IMR-90 (cell line): Measurements from ENCODE around the gene FA2H. TPM values are rescaled to one million over a fixed set of nuclear protein-coding genes. Genes with fewer than 3 reads are reported as not detected.

ENCODE experiments used
- ATAC-seq: fragments of 200-7000 bp; cut with Tn5 transposase; 2 replicates; pipeline ENCODE4 v1.9.1; 2020; ENCODE audit warnings: low read depth, mild to moderate bottlenecking, moderate library complexity
- BruUV-seq: library from RNA; stranded (reverse); fragments of 400-500 nt; replicated peaks from 2 replicates; lab custom pipeline; 2021; lab: Mats Ljungman, UMichigan
- CTCF ChIA-PET: fragments of 300-600 bp; formaldehyde crosslinking; extraction: SDS; loops from one replicate; lab custom pipeline; 2021; ENCODE audit warnings: antibody characterized with exemption; lab: Yijun Ruan, JAX
- POLR2A ChIA-PET: fragments of 300-600 bp; sonication (Branson Sonifier 250); formaldehyde crosslinking; loops from one replicate; lab custom pipeline; 2022; ENCODE audit warnings: antibody characterized with exemption; ENCODE audit not compliant: unreplicated experiment; lab: Charles Lee
- DNase-seq: peaks from one replicate; pipeline ENCODE4 v3.0.0; 2013
- H2AFZ ChIP-seq: replicated peaks from 2 replicates; pipeline ENCODE3; 2013; ENCODE audit warnings: low read length, mild to moderate bottlenecking; ENCODE audit not compliant: poor library complexity
- H2AK5ac ChIP-seq: 2 replicates; pipeline ENCODE4 v1.6.1; 2013; ENCODE audit warnings: low read depth, low read length, inconsistent platforms
- H2AK9ac ChIP-seq: replicated peaks from 2 replicates; pipeline ENCODE3; 2013; ENCODE audit warnings: mild to moderate bottlenecking, low read depth, low read length, moderate library complexity; ENCODE audit not compliant: poor library complexity
- H2BK120ac ChIP-seq: 2 replicates; pipeline ENCODE4 v1.6.1; 2013; ENCODE audit warnings: low read depth, low read length, inconsistent platforms
- H2BK15ac ChIP-seq: 3 replicates; pipeline ENCODE4 v1.6.1; 2013; ENCODE audit warnings: low read depth, low read length, inconsistent platforms
- H2BK20ac ChIP-seq: 2 replicates; pipeline ENCODE4 v1.6.1; 2013; ENCODE audit warnings: low read depth, mild to moderate bottlenecking, inconsistent platforms, low read length, moderate library complexity
- H2BK5ac ChIP-seq: 2 replicates; pipeline ENCODE4 v1.6.1; 2013; ENCODE audit warnings: mild to moderate bottlenecking, low read depth, low read length, inconsistent platforms; ENCODE audit not compliant: poor library complexity, severe bottlenecking
- H3K14ac ChIP-seq: replicated peaks from 2 replicates; pipeline ENCODE4 v1.6.1; 2013; ENCODE audit warnings: low read depth, low read length, inconsistent platforms
- H3K18ac ChIP-seq: 2 replicates; pipeline ENCODE4 v1.6.1; 2013; ENCODE audit warnings: low read depth, low read length, control low read depth
- H3K23ac ChIP-seq: 2 replicates; pipeline ENCODE4 v1.6.1; 2013; ENCODE audit warnings: low read depth, low read length, inconsistent platforms
- H3K27ac ChIP-seq: 2 replicates; pipeline ENCODE4 v1.5.1; 2013; ENCODE audit warnings: mild to moderate bottlenecking, control low read depth, low read length; ENCODE audit not compliant: insufficient read depth
- H3K27me3 ChIP-seq: 2 replicates; pipeline ENCODE4 v1.6.1; 2013; ENCODE audit warnings: low read length; ENCODE audit not compliant: control insufficient read depth, insufficient read depth
- H3K36me3 ChIP-seq: 2 replicates; pipeline ENCODE4 v1.6.1; 2013; ENCODE audit warnings: low read length, mixed read lengths; ENCODE audit not compliant: control insufficient read depth, insufficient read depth
- H3K4ac ChIP-seq: 2 replicates; pipeline ENCODE4 v1.6.1; 2013; ENCODE audit warnings: low read depth, low read length, inconsistent platforms
- H3K4me1 ChIP-seq: 2 replicates; pipeline ENCODE4 v1.6.1; 2013; ENCODE audit warnings: low read length, mixed read lengths; ENCODE audit not compliant: control insufficient read depth, insufficient read depth
- H3K4me2 ChIP-seq: 2 replicates; pipeline ENCODE4 v1.6.1; 2013; ENCODE audit warnings: low read depth, mild to moderate bottlenecking, control low read depth, low read length, moderate library complexity
- H3K4me3 ChIP-seq: 2 replicates; pipeline ENCODE4 v1.5.1; 2013; ENCODE audit warnings: low read depth, mild to moderate bottlenecking, control low read depth, low read length, moderate library complexity; ENCODE audit not compliant: insufficient read depth
- H3K56ac ChIP-seq: 2 replicates; pipeline ENCODE4 v1.6.1; 2013; ENCODE audit warnings: low read length, inconsistent platforms; ENCODE audit not compliant: insufficient read depth; ENCODE audit errors: extremely low read depth
- H3K79me1 ChIP-seq, 2 experiments: 2 replicates each; pipeline ENCODE4 v1.6.1; 2013; ENCODE audit warnings: low read length in 2 of 2, inconsistent platforms in 1 of 2, low read depth in 1 of 2
- H3K9ac ChIP-seq: 2 replicates; pipeline ENCODE4 v1.6.1; 2013; ENCODE audit warnings: low read depth, low read length, control low read depth
- H3K9me1 ChIP-seq: 2 replicates; pipeline ENCODE4 v1.6.1; 2013; ENCODE audit warnings: low read length, inconsistent platforms; ENCODE audit not compliant: insufficient read depth
- H3K9me3 ChIP-seq: 2 replicates; pipeline ENCODE4 v1.6.1; 2013; ENCODE audit warnings: low read length; ENCODE audit not compliant: control insufficient read depth, insufficient read depth
- H4K20me1 ChIP-seq: 2 replicates; pipeline ENCODE4 v1.6.1; 2013; ENCODE audit warnings: low read length, inconsistent platforms; ENCODE audit not compliant: insufficient read depth
- H4K5ac ChIP-seq: 2 replicates; pipeline ENCODE4 v1.6.1; 2013; ENCODE audit warnings: mild to moderate bottlenecking, low read depth, low read length, control low read depth
- H4K8ac ChIP-seq, 2 experiments: 2 replicates each; pipeline ENCODE4 v1.6.1; 2013; ENCODE audit warnings: low read depth in 2 of 2, low read length in 2 of 2, control low read depth in 1 of 2, inconsistent platforms in 1 of 2
- H4K91ac ChIP-seq: 2 replicates; pipeline ENCODE4 v1.6.1; 2013; ENCODE audit warnings: low read depth, low read length, inconsistent platforms; ENCODE audit not compliant: insufficient read depth
- ELK1 ChIP-seq: fragments of 150-350 bp; IDR thresholded peaks from 2 replicates; pipeline ENCODE4 v1.6.1; 2016; ENCODE audit warnings: low read depth, mild to moderate bottlenecking, low read length, moderate library complexity, borderline replicate concordance
- FOS ChIP-seq: fragments of 150-350 bp; IDR thresholded peaks from 2 replicates; pipeline ENCODE4 v1.6.1; 2016; ENCODE audit warnings: low read depth, low read length
- MAZ ChIP-seq: IDR thresholded peaks from 2 replicates; pipeline ENCODE4 v1.6.1; 2012; ENCODE audit warnings: low read depth, mild to moderate bottlenecking, low read length, improper control_type of control experiment, moderate library complexity, borderline replicate concordance
- USF2 ChIP-seq: fragments of 150-350 bp; IDR thresholded peaks from 2 replicates; pipeline ENCODE4 v1.6.1; 2017; ENCODE audit warnings: mild to moderate bottlenecking, antibody characterized with exemption, low read length, low read depth
- WGBS, 2 experiments: methylation state at CpG; one replicate each; pipeline versions ENCODE4 v1.1.5 to v1.1.7; 2013; ENCODE audit warnings: missing lambda C conversion rate in 2 of 2; ENCODE audit not compliant: insufficient read length in 1 of 2; ENCODE audit errors: extremely low coverage in 2 of 2; 5-methylcytosine and 5-hydroxymethylcytosine counted together
- dilution Hi-C: fragments of 300-500 bp; cut with HindIII; formaldehyde crosslinking; loops from one replicate; pipeline ENCODE4 v1.14.3; 2018; ENCODE audit warnings: low sequenced_read_pairs; ENCODE audit not compliant: unreplicated experiment
- in situ Hi-C: fragments of 300-500 bp; cut with MboI; formaldehyde crosslinking; loops from 3 replicates; pipeline ENCODE4 v1.14.3; 2019; ENCODE audit warnings: low sequenced_read_pairs, inconsistent platforms, mixed read lengths
- intact Hi-C: fragments of 100-400 bp; cut with micrococcal nuclease; formaldehyde crosslinking; loops from 2 replicates; pipeline ENCODE4 v1.10.0; 2022
- polyA plus RNA-seq, 3 experiments: library from polyadenylated mRNA; depleted of rRNA; stranded (reverse); fragments of >200 nt; gene quantifications; 2 replicates each; pipeline ENCODE4 v1.2.3, GENCODE V29; 2012; ENCODE audit warnings: low replicate concordance in 1 of 3
- total RNA-seq: library from RNA; depleted of rRNA; stranded (reverse); fragments of >200 nt; gene quantifications from 2 replicates; pipeline ENCODE4 v1.2.3, GENCODE V29; 2012

The FA2H gene
- total and polyA plus RNA-seq, 2 of the 4 experiments (the other 2 are of a cell fraction), result not detected

GRCh38 chr16:74773446-74774222 lies 986 bp downstream of the FA2H start:
- no TSS peak for BruUV-seq
- Histone ChIP-seq H3K27ac (no peak overlapping the region), H2BK120ac (no peak overlapping the region), H2BK5ac (no peak overlapping the region), H3K79me1 (no peaks in the 10 kb centered on the region), H3K4ac (no peak overlapping the region), H3K56ac (no peak overlapping the region), H3K27me3 (peaks cover 53% of the 10 kb centered on the region), H2AFZ (peak overlapping the region; percentile 36), H4K91ac (no peak overlapping the region), H4K5ac (no peak overlapping the region), H3K36me3 (no peaks in the 10 kb centered on the region), H3K23ac (no peak overlapping the region), H3K9me1 (no peaks in the 10 kb centered on the region), H2BK15ac (no peak overlapping the region), H2BK20ac (no peak overlapping the region), H3K14ac (no peak overlapping the region), H3K4me3 (no peak overlapping the region), H3K18ac (no peak overlapping the region), H4K20me1 (no peaks in the 10 kb centered on the region), H3K9ac (no peak overlapping the region), H2AK5ac (no peak overlapping the region), H3K9me3 (no peaks in the 10 kb centered on the region), H4K8ac (no peak overlapping the region), H2AK9ac (peak overlapping the region; percentile 45), H3K4me2 (peak overlapping the region; percentile 25; the same call in 1 of the 2 replicates), H3K4me1 (no peaks in the 10 kb centered on the region; the same call in 1 of the 2 replicates)
- no peak for TF ChIP-seq USF2
- TF ChIP-seq FOS, result no peak
- no peak for TF ChIP-seq ELK1
- TF ChIP-seq MAZ, result no peak
- intact Hi-C loops (no loop called here), dilution Hi-C loops (no loop called here), in situ Hi-C loops (no loop called here)
- DNase-seq (no peak), ATAC-seq (no peak)
- ChIA-PET POLR2A (interaction anchor here (0.6 kb wide), 1 partner anchor 211 kb away, joined by 24 read pairs; the partner anchor contains the start of gene WDR59), CTCF (interaction anchor here (1.2 kb wide), 1 partner anchor 11 kb away, joined by 3 read pairs; no protein-coding TSS in a partner anchor)
- 28% methylated on average over 10 of the region's 14 CpGs; no CpG with 5 or more reads in 1 of the 2 experiments for WGBS, 2 experiments
